H9 (cell line): ENCODE data around the gene RHOU. TPM values are rescaled to one million over a fixed set of nuclear protein-coding genes. Genes with fewer than 3 reads are reported as not detected.

ENCODE experiments used
- DNase-seq: peaks from one replicate; pipeline ENCODE4 v3.0.0-alpha.2; 2017
- H2AFZ ChIP-seq: one replicate; pipeline ENCODE4 v1.6.1; 2013; ENCODE audit warnings: mild to moderate bottlenecking, low read length, control low read depth, moderate library complexity
- H2AK5ac ChIP-seq: 2 replicates; pipeline ENCODE4 v1.6.1; 2013; ENCODE audit warnings: low read length, control low read depth, mixed read lengths; ENCODE audit not compliant: insufficient read length
- H2BK120ac ChIP-seq: one replicate; pipeline ENCODE4 v1.6.1; 2013; ENCODE audit warnings: low read depth, mild to moderate bottlenecking, low read length, control low read depth, inconsistent platforms; ENCODE audit not compliant: poor library complexity, severe bottlenecking
- H2BK12ac ChIP-seq: 2 replicates; pipeline ENCODE4 v1.6.1; 2013; ENCODE audit warnings: low read length, control low read depth, mixed read lengths, low read depth; ENCODE audit not compliant: insufficient read length
- H2BK15ac ChIP-seq: 2 replicates; pipeline ENCODE4 v1.6.1; 2013; ENCODE audit warnings: low read depth, low read length, control low read depth
- H2BK20ac ChIP-seq: one replicate; pipeline ENCODE4 v1.6.1; 2013; ENCODE audit warnings: low read depth, mild to moderate bottlenecking, low read length, control low read depth, inconsistent platforms; ENCODE audit not compliant: poor library complexity, severe bottlenecking
- H2BK5ac ChIP-seq: 2 replicates; pipeline ENCODE4 v1.6.1; 2013; ENCODE audit warnings: low read length, control low read depth, mixed read lengths; ENCODE audit not compliant: insufficient read length
- H3K14ac ChIP-seq: 2 replicates; pipeline ENCODE4 v1.6.1; 2013; ENCODE audit warnings: low read length, control low read depth; ENCODE audit not compliant: insufficient read depth
- H3K18ac ChIP-seq: 2 replicates; pipeline ENCODE4 v1.6.1; 2013; ENCODE audit warnings: low read depth, mild to moderate bottlenecking, mixed read lengths, low read length, control low read depth; ENCODE audit not compliant: insufficient read length
- H3K23ac ChIP-seq: 2 replicates; pipeline ENCODE4 v1.6.1; 2013; ENCODE audit warnings: low read length, control low read depth, mixed read lengths, low read depth; ENCODE audit not compliant: insufficient read length
- H3K23me2 ChIP-seq: 2 replicates; pipeline ENCODE4 v1.6.1; 2013; ENCODE audit warnings: low read depth, mild to moderate bottlenecking, mixed read lengths, low read length, control low read depth; ENCODE audit not compliant: insufficient read length, poor library complexity, severe bottlenecking
- H3K27ac ChIP-seq: 2 replicates; pipeline ENCODE4 v1.5.1; 2013; ENCODE audit warnings: low read length, control low read depth, mixed read lengths, low read depth; ENCODE audit not compliant: insufficient read length
- H3K27me3 ChIP-seq: 2 replicates; pipeline ENCODE4 v1.6.1; 2013; ENCODE audit warnings: low read length, control low read depth, inconsistent platforms; ENCODE audit not compliant: insufficient read depth
- H3K4ac ChIP-seq: 2 replicates; pipeline ENCODE4 v1.6.1; 2013; ENCODE audit warnings: low read depth, mild to moderate bottlenecking, control low read depth, inconsistent platforms, low read length, moderate library complexity
- H3K4me1 ChIP-seq: 2 replicates; pipeline ENCODE4 v1.6.1; 2013; ENCODE audit warnings: low read length, control low read depth, inconsistent platforms; ENCODE audit not compliant: insufficient read depth
- H3K4me2 ChIP-seq: 2 replicates; pipeline ENCODE4 v1.6.1; 2013; ENCODE audit warnings: low read length, control low read depth, mixed read lengths; ENCODE audit not compliant: insufficient read length, insufficient read depth
- H3K56ac ChIP-seq: 2 replicates; pipeline ENCODE4 v1.6.1; 2013; ENCODE audit warnings: low read depth, mild to moderate bottlenecking, mixed read lengths, low read length, control low read depth; ENCODE audit not compliant: insufficient read length
- H3K79me1 ChIP-seq: 2 replicates; pipeline ENCODE4 v1.6.1; 2013; ENCODE audit warnings: low read depth, mild to moderate bottlenecking, moderate library complexity, low read length, control low read depth, inconsistent platforms; ENCODE audit not compliant: insufficient read depth, poor library complexity, severe bottlenecking
- H3K79me2 ChIP-seq: 2 replicates; pipeline ENCODE4 v1.6.1; 2013; ENCODE audit warnings: low read length, control low read depth, inconsistent platforms; ENCODE audit not compliant: insufficient read depth
- H3K9ac ChIP-seq: 2 replicates; pipeline ENCODE4 v1.6.1; 2013; ENCODE audit warnings: low read length, control low read depth, mixed read lengths; ENCODE audit not compliant: insufficient read length; ENCODE audit errors: extremely low read depth
- H3K9me3 ChIP-seq: one replicate; pipeline ENCODE4 v1.6.1; 2013; ENCODE audit warnings: low read depth, low read length, inconsistent platforms; ENCODE audit not compliant: control insufficient read depth
- H3T11ph ChIP-seq: one replicate; pipeline ENCODE4 v1.6.1; 2013; ENCODE audit warnings: mild to moderate bottlenecking, low read length, control low read depth, inconsistent platforms
- H4K20me1 ChIP-seq: one replicate; pipeline ENCODE4 v1.6.1; 2013; ENCODE audit not compliant: control insufficient read depth, insufficient read length, insufficient read depth
- H4K5ac ChIP-seq: 2 replicates; pipeline ENCODE4 v1.6.1; 2013; ENCODE audit warnings: low read depth, mild to moderate bottlenecking, mixed read lengths, low read length, control low read depth; ENCODE audit not compliant: insufficient read length
- H4K8ac ChIP-seq: replicated peaks from 2 replicates; pipeline ENCODE4 v1.6.1; 2013; ENCODE audit warnings: low read length, control low read depth, mixed read lengths, low read depth; ENCODE audit not compliant: insufficient read length
- H4K91ac ChIP-seq: 2 replicates; pipeline ENCODE4 v1.6.1; 2013; ENCODE audit warnings: low read depth, mild to moderate bottlenecking, moderate library complexity, mixed read lengths, low read length, control low read depth; ENCODE audit not compliant: insufficient read length
- H3K27ac Mint-ChIP-seq, 3 experiments: 2 replicates in 2 of 3; 3 replicates in 1 of 3; pipeline ENCODE4 v1.8.0; 2020 to 2021; ENCODE audit warnings: mixed read lengths in 3 of 3, mild to moderate bottlenecking in 1 of 3, moderate library complexity in 1 of 3
- H3K27me3 Mint-ChIP-seq: 2 replicates; pipeline ENCODE4 v1.8.0; 2021; ENCODE audit warnings: low read depth, mild to moderate bottlenecking, moderate library complexity, mixed read lengths
- H3K36me3 Mint-ChIP-seq, 3 experiments: 2 replicates in 2 of 3; 3 replicates in 1 of 3; pipeline ENCODE4 v1.8.0; 2020 to 2021; ENCODE audit warnings: low read depth in 3 of 3, mixed read lengths in 3 of 3; ENCODE audit not compliant: insufficient read depth in 1 of 3
- H3K4me1 Mint-ChIP-seq, 2 experiments: 2 replicates each; pipeline ENCODE4 v1.8.0; 2020; ENCODE audit warnings: mixed read lengths in 2 of 2
- H3K4me3 Mint-ChIP-seq, 2 experiments: 2 replicates in 1 of 2; 3 replicates in 1 of 2; pipeline ENCODE4 v1.8.0; 2020 to 2021; ENCODE audit warnings: mild to moderate bottlenecking in 2 of 2, mixed read lengths in 2 of 2, moderate library complexity in 1 of 2
- H3K9me3 Mint-ChIP-seq, 2 experiments: 2 replicates in 1 of 2; 3 replicates in 1 of 2; pipeline ENCODE4 v1.8.0; 2020; ENCODE audit warnings: mild to moderate bottlenecking in 2 of 2, mixed read lengths in 2 of 2, moderate library complexity in 1 of 2
- CTCF ChIP-seq: fragments of 200-600 bp; sonication (generic); conservative IDR thresholded peaks from 3 replicates; pipeline ENCODE4 v1.8.0; 2021; ENCODE audit warnings: antibody characterized with exemption, mild to moderate bottlenecking
- WGBS: extraction: QIAGEN DNeasy Blood & Tissue Kit; methylation state at CpG from one replicate; pipeline ENCODE4 v1.1.7; 2013; ENCODE audit warnings: missing lambda C conversion rate, low lambda C conversion rate, mixed read lengths; ENCODE audit not compliant: insufficient read length; ENCODE audit errors: extremely low coverage; 5-methylcytosine and 5-hydroxymethylcytosine counted together
- total RNA-seq: library from RNA; stranded (reverse); gene quantifications from 2 replicates; pipeline ENCODE4 v1.2.1, GENCODE V29; 2021

The RHOU gene
- total RNA-seq, 1 experiment from 2014 or later: 3.9 TPM

GRCh38 chr1:228754646-228755268 lies 19.5 kb downstream of the RHOU start:
- Mint-ChIP-seq H3K4me1 (peaks cover 9% of the 10 kb centered on the region in 2 experiments), H3K4me3 (no peak overlapping the region; a peak in 1 of 5 replicates), H3K27ac (no peak overlapping the region), H3K36me3 (no peaks in the 10 kb centered on the region), H3K27me3 (peaks cover 39% of the 10 kb centered on the region), H3K9me3 (peaks cover 5 to 13% of the 10 kb centered on the region in 2 experiments; a peak in 4 of 5 replicates)
- no peaks in the 10 kb centered on the region for H3K4me1 ChIP-seq
- no peaks in the 10 kb centered on the region for H3K79me2 ChIP-seq
- H3T11ph ChIP-seq: no peak overlapping the region
- no peak overlapping the region for H3K4ac ChIP-seq
- no peak for DNase-seq
- no peak overlapping the region for H2BK5ac ChIP-seq
- H3K14ac ChIP-seq: no peak overlapping the region
- H2AFZ ChIP-seq: no peak overlapping the region
- no peak overlapping the region for H4K5ac ChIP-seq
- no peak overlapping the region for H3K4me2 ChIP-seq
- no peak overlapping the region for H2BK20ac ChIP-seq
- no peaks in the 10 kb centered on the region for H3K27me3 ChIP-seq
- H3K9me3 ChIP-seq: no peaks in the 10 kb centered on the region
- H3K27ac ChIP-seq: no peak overlapping the region
- H3K9ac ChIP-seq: no peak overlapping the region
- no peaks in the 10 kb centered on the region for H4K20me1 ChIP-seq
- no peak for TF ChIP-seq CTCF
- WGBS: no CpG with 5 or more reads among the region's 28 CpGs
- no peak overlapping the region for H4K91ac ChIP-seq
- no peaks in the 10 kb centered on the region for H3K23me2 ChIP-seq
- H3K79me1 ChIP-seq: no peaks in the 10 kb centered on the region
- no peak overlapping the region for H2AK5ac ChIP-seq
- H2BK120ac ChIP-seq: no peak overlapping the region
- no peak overlapping the region for H4K8ac ChIP-seq
- H2BK12ac ChIP-seq: no peak overlapping the region
- H2BK15ac ChIP-seq: no peak overlapping the region
- no peak overlapping the region for H3K23ac ChIP-seq
- H3K56ac ChIP-seq: no peak overlapping the region
- no peak overlapping the region for H3K18ac ChIP-seq
